HG03175 (cell line): ENCODE measurements around the gene BMAL1.

Experiments
- ATAC-seq: cut with Tn5 transposase; IDR thresholded peaks from one replicate; pipeline ENCODE4 v1.9.1; 2021; ENCODE audit warnings: mild to moderate bottlenecking, moderate library complexity; ENCODE audit not compliant: unreplicated experiment

Gene BMAL1

GRCh38 chr11:13290221-13290980 is 12.8 kb downstream of the BMAL1 start:
- no peak for ATAC-seq

- ATAC-seq = no peak
These were observed 13.8 kb downstream of the BMAL1 start for GRCh38 chr11:13291361-13291760.

- no peak for ATAC-seq
These were observed 14.2 kb downstream of the BMAL1 start for GRCh38 chr11:13291800-13292199.

GRCh38 chr11:13292970-13293369 is 15.4 kb downstream of the BMAL1 start:
- ATAC-seq = no peak

- ATAC-seq = no peak
These were observed 16.6 kb downstream of the BMAL1 start for GRCh38 chr11:13294178-13294577.

- ATAC-seq = no peak
These were observed 17.4 kb downstream of the BMAL1 start for GRCh38 chr11:13294771-13295579.

GRCh38 chr11:13297308-13297916 is 19.8 kb downstream of the BMAL1 start:
- no peak for ATAC-seq

- ATAC-seq = no peak
These were observed 20.3 kb downstream of the BMAL1 start for GRCh38 chr11:13297917-13298356.

- ATAC-seq = no peak
These were observed 21.2 kb downstream of the BMAL1 start for GRCh38 chr11:13298765-13299164.

GRCh38 chr11:13301522-13301921 is 23.9 kb downstream of the BMAL1 start:
- ATAC-seq = no peak

GRCh38 chr11:13302420-13302958 is 24.9 kb downstream of the BMAL1 start:
- no peak for ATAC-seq

GRCh38 chr11:13303668-13304649 is 26.4 kb downstream of the BMAL1 start:
- ATAC-seq = no peak

GRCh38 chr11:13304655-13305335 is 27.2 kb downstream of the BMAL1 start:
- ATAC-seq = no peak

- ATAC-seq = no peak
These were observed 31.1 kb downstream of the BMAL1 start for GRCh38 chr11:13308704-13309103.

GRCh38 chr11:13309156-13309555 is 31.6 kb downstream of the BMAL1 start:
- no peak for ATAC-seq

GRCh38 chr11:13310443-13310842 is 32.9 kb downstream of the BMAL1 start:
- no peak for ATAC-seq

GRCh38 chr11:13311570-13311969 is 34.0 kb downstream of the BMAL1 start:
- ATAC-seq = no peak

GRCh38 chr11:13313005-13313819 is 35.6 kb downstream of the BMAL1 start:
- ATAC-seq = no peak
